Embryonic facial prominence (tissue), 1 donor: ENCODE measurements around the gene ATP2A3.
"Not testable (repeated sequence)": the region's sequence is repeated elsewhere in the genome, so short reads cannot be mapped to it uniquely, and the experiment has no call there.

ENCODE experiments used
- DNase-seq: peaks from one replicate; pipeline ENCODE4 v3.0.0-alpha.2; 2016; ENCODE audit errors: extremely low spot score

Gene ATP2A3

GRCh38 chr17:3956327-3956957 is 7.8 kb downstream of the ATP2A3 start:
- DNase-seq: no peak

GRCh38 chr17:3955673-3955988 is 8.6 kb downstream of the ATP2A3 start:
- no peak for DNase-seq

- DNase-seq: no peak
Observed at GRCh38 chr17:3954976-3955672, 9.1 kb downstream of the ATP2A3 start.

- no peak for DNase-seq
Observed at GRCh38 chr17:3954086-3954485, 10.2 kb downstream of the ATP2A3 start.

GRCh38 chr17:3953542-3953941 is 10.7 kb downstream of the ATP2A3 start:
- DNase-seq: no peak

- no peak for DNase-seq
Observed at GRCh38 chr17:3952186-3952585, 12.1 kb downstream of the ATP2A3 start.

- DNase-seq: no peak
Observed at GRCh38 chr17:3951420-3951819, 12.8 kb downstream of the ATP2A3 start.

GRCh38 chr17:3951003-3951402 is 13.2 kb downstream of the ATP2A3 start:
- DNase-seq: no peak

- no peak for DNase-seq
Observed at GRCh38 chr17:3950584-3950983, 13.7 kb downstream of the ATP2A3 start.

- DNase-seq: no peak
Observed at GRCh38 chr17:3949418-3949817, 14.8 kb downstream of the ATP2A3 start.

GRCh38 chr17:3948551-3948950 is 15.7 kb downstream of the ATP2A3 start:
- not testable (repeated sequence) for DNase-seq

- DNase-seq: no peak
Observed at GRCh38 chr17:3947318-3947810, 16.9 kb downstream of the ATP2A3 start.

- no peak for DNase-seq
Observed at GRCh38 chr17:3946711-3947235, 17.5 kb downstream of the ATP2A3 start.

GRCh38 chr17:3944485-3945388 is 19.5 kb downstream of the ATP2A3 start:
- DNase-seq: peak; percentile 14

- DNase-seq: no peak
Observed at GRCh38 chr17:3943240-3943891, 20.9 kb downstream of the ATP2A3 start.

- DNase-seq: no peak
Observed at GRCh38 chr17:3940965-3941698, 23.1 kb downstream of the ATP2A3 start.

GRCh38 chr17:3937359-3937758 is 26.9 kb downstream of the ATP2A3 start:
- DNase-seq: no peak

- DNase-seq: no peak
Observed at GRCh38 chr17:3935825-3936355, 28.3 kb downstream of the ATP2A3 start.

- peak; percentile 33 for DNase-seq
Observed at GRCh38 chr17:3935140-3935542, 29.1 kb downstream of the ATP2A3 start.

- no peak for DNase-seq
Observed at GRCh38 chr17:3929764-3930163, 34.5 kb downstream of the ATP2A3 start.

GRCh38 chr17:3929181-3929580 is 35.1 kb downstream of the ATP2A3 start:
- no peak for DNase-seq
